Skin epidermis (tissue), 12 donors: ENCODE results near the gene CNTRL.
"Not testable (repeated sequence)": the region's sequence is repeated elsewhere in the genome, so short reads cannot be mapped to it uniquely, and the experiment has no call there.

ENCODE experiments used
- H3K27ac ChIP-seq, 21 experiments: fragments of 200-600 bp; sonication (generic) in 11 of 21; one replicate each; pipeline ENCODE4 v1.5.0; 2020; ENCODE audit warnings: mild to moderate bottlenecking in 3 of 21, inconsistent platforms in 2 of 21, moderate library complexity in 2 of 21
- H3K4me3 ChIP-seq, 7 experiments: fragments of 200-600 bp; sonication (generic) in 2 of 7; one replicate each; pipeline ENCODE4 v1.5.0; 2020; ENCODE audit warnings: inconsistent platforms in 2 of 7, mild to moderate bottlenecking in 2 of 7, moderate library complexity in 1 of 7

CNTRL gene

DNA sequence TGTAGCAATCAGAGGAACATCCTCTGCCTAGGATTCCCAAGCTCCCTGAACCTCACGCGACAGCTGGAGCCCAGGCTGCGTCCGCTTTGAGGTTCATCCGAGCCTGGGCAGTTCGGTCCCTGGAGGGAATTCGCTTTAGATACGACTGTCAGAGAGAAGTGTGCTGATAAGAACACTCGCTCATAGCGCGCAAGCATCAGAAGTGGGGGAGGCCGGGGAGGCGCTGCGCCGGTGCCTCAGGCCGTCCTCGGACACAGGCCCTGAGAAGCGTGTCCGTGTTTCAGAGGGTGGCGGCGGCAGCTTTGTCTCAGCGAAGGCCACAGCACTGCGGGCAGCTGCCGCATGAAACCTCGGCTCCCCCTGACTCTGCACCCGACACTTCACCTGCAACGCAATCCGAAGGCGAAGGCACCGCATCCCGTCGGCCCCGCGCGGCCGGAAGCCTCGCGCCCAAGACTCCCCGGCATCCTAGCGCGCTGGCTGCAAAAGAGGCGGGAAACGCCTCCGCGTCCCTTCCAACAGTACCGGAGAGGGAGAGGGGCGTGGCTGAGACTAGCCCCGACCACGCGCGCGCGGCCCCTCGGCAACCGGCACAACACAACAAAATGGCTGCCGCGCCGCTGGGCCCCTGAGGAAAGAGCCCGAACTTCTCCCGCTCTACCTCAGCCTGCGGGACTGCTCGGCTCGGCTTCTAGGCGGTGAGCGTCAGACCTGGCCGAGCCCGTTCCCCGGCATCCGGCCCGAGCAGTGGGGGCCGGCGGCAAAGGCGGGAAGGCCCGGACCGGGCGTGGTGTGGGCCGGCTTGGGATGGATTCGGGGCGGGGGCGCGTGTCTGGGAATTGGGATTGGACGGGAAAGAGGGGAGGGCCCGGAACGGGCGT lies at the start of gene CNTRL:
Gene CNTRL (plus strand): TSS at position 586 of the 881 bp plus-strand sequence. CDS start 13,372 bp downstream, outside the sequence.
- peak within 1 kb of the TSS; percentile 63 to 95 (median 90) for H3K27ac ChIP-seq
- H3K4me3 ChIP-seq: peak within 1 kb of the TSS; percentile 53 to 89 (median 74)

GRCh38 chr9:121026260-121026691 lies 48.5 kb upstream of the CNTRL start:
- H3K27ac ChIP-seq: no peak overlapping the region
- no peak overlapping the region for H3K4me3 ChIP-seq

- H3K4me3 ChIP-seq: no peak overlapping the region
- no peak overlapping the region for H3K27ac ChIP-seq
These were observed 48.0 kb upstream of the CNTRL start for GRCh38 chr9:121026768-121027167.

DNA sequence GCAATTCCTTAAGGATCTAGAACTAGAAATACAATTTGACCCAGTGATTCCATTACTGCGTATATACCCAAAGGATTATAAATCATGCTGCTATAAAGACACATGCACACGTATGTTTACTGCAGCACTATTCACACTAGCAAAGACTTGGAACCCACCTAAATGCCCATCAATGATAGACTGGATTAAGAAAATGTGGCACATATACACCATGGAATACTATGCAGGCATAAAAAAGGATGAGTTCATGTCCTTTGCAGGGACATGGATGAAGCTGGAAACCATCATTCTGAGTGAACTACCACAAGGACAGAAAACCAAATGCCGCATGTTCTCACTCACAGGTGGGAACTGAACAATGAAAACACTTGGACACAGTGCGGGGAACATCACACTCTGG lies 46.5 kb upstream of the CNTRL start:
- H3K4me3 ChIP-seq, H3K27ac ChIP-seq: not testable (repeated sequence)

DNA sequence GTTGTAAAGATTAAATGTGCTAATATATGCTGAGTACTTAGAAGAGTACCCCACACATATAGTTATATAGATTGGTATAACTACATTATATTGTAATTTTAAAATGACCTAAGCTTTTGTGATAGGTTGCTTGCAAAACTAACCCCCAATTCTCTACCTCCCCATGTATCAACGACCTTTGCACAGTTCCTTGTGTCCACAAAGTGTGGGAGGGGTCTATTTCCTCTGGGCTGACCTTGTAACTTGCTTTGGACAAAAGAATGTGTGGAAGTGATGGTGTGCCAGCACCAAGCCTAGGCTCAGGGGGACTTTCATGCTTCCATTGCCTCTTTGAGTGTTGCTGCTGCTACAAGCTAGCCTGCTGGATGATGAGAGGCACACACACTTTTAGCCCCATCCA lies 45.3 kb upstream of the CNTRL start:
- H3K27ac ChIP-seq: no peak overlapping the region
- no peak overlapping the region for H3K4me3 ChIP-seq

DNA sequence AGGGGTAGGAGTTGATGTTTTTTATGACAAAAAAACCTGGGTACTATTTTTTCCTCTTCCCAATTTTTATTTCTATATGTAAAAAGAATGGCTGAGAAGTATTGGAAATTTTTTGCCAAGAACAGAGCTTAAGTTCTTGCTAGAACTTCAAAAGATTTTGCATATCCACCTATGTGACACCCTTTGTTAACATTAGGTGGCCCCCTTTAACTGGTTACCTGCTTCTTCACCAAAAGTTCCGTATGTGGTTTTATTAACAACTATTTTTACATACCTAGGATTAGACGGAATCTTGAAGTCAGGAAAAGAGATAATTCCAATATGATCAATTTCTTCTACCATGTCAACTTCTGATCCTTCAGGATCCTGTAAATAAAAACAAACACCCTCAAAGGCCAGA lies 40.2 kb upstream of the CNTRL start:
- no peak overlapping the region for H3K27ac ChIP-seq
- H3K4me3 ChIP-seq: no peak overlapping the region

- H3K4me3 ChIP-seq, H3K27ac ChIP-seq: not testable (repeated sequence)
These were observed 39.0 kb upstream of the CNTRL start for GRCh38 chr9:121035717-121036116.

GRCh38 chr9:121038362-121038761 lies 36.4 kb upstream of the CNTRL start:
- no peak overlapping the region for H3K27ac ChIP-seq

GRCh38 chr9:121038804-121039203 lies 36.0 kb upstream of the CNTRL start:
- Histone ChIP-seq H3K4me3 (no peak overlapping the region), H3K27ac (peak overlapping the region in 1 of 21 experiments; percentile 18)

More at GRCh38 chr9:121038362-121038761, 36.4 kb upstream of the CNTRL start:
- no peak overlapping the region for H3K4me3 ChIP-seq

GRCh38 chr9:121048175-121048574 lies 26.6 kb upstream of the CNTRL start:
- Histone ChIP-seq H3K4me3 (no peak overlapping the region), H3K27ac (no peak overlapping the region)

- Histone ChIP-seq H3K4me3 (no peak overlapping the region), H3K27ac (no peak overlapping the region)
These were observed 26.1 kb upstream of the CNTRL start for GRCh38 chr9:121048618-121049017.

DNA sequence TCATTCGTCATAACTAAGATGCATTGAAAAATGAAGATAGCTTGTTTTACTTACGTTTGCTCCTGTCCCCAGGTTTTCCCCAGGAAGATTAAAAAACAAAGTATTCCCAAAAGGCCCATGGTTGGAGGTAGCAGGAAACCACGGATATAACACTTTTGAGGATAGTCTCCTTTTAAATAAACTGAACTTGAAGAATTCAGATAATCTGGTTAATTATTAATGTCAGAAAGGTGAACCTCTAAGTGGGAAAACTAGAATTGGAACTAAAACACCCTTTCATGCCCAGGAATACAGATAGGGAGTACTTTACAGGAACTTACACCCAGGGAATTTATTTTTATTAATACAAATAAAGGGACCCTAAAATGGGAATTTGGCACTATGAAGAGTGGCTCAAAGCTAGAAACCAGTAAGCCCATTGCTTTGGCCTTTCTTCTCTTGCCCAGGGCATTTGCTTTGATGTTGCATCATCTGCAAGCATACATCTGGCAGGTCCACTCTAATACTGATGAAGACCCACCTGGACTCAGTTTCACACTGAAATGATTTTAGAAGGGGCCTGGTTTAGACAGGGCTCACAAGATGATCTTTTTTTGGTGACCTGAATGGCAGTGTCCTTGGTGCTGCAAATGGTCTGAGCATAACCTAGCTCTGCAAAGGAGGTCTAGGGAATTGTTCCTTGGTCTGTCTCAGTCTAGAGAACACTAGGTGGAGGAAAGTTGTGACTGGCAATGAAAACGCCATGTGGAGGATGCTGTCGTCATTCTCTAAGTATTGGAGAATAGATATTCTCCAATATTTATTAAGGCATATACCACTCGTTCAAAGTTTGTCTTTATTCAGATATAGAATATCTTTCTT lies 24.4 kb upstream of the CNTRL start, which contains the start of gene C5:
Gene C5 (minus strand): TSS at position 148 of the 861 bp plus-strand sequence. CDS start 29 bp downstream, at position 119.
- Histone ChIP-seq H3K4me3 (no peak within 1 kb of the TSS), H3K27ac (no peak within 1 kb of the TSS)

DNA sequence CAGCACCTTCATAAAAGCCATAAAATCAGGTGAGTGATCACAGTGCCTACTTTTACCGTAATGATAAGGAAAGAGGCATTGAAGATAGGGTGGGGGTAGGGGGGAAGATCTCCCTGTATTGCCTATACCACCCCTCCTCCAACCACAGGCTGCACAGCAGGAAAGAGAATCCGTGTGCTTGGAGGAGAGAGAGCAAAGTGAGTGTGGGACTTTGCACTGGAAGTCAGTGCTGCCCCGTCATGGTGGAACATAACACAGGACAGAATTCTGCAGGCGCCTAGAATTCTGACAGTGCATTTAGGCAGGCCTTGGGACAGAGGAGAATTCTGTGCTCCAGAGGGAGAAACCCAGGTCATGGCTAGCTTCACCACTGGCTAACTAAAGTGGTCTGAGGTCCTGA lies 21.2 kb upstream of the CNTRL start:
- Histone ChIP-seq H3K27ac (no peak overlapping the region), H3K4me3 (no peak overlapping the region)

GRCh38 chr9:121055642-121056143 lies 19.1 kb upstream of the CNTRL start:
- no peak overlapping the region for H3K27ac ChIP-seq
- no peak overlapping the region for H3K4me3 ChIP-seq

DNA sequence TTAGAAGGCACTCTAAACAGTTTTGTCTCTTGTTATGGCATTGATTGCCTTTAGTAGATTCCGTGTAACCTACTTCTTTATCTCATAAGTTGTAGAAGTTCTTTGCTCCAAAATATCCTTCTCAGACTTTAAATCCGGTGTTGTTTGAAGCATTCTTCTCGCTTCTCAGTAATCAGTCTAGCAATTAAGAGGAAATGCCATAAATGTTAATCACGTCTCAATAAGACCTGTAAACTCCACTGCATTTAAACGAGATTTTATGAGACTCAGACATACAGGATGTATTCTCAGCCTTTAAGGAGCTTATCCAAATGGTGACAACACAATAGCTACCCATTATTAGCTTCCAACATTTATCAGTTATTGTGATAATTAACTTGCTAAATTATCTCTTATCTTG lies 16.9 kb upstream of the CNTRL start:
- Histone ChIP-seq H3K4me3 (no peak overlapping the region), H3K27ac (no peak overlapping the region)

DNA sequence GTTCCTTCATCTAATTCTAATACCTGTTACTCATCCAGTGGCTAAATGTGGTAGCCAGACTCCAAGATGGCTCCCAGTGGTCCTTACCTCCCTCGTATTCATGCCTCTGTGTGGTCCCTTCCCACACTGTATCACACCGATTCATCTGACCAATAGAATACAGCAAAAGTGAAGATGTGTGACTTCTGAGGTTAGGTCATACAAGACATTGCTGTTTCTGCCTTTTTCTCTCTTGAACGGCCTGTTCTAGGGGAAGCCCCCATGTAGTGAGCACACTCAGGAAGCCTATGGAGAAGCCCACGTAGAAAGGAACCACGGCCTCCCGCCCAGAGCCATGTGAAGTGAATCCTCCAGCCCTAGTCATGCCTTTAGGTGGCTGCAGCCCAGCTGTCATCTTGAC lies 15.2 kb upstream of the CNTRL start:
- H3K4me3 ChIP-seq: no peak overlapping the region
- H3K27ac ChIP-seq: no peak overlapping the region

- H3K27ac ChIP-seq: no peak overlapping the region
- no peak overlapping the region for H3K4me3 ChIP-seq
These were observed 14.6 kb upstream of the CNTRL start for GRCh38 chr9:121059998-121060636.

DNA sequence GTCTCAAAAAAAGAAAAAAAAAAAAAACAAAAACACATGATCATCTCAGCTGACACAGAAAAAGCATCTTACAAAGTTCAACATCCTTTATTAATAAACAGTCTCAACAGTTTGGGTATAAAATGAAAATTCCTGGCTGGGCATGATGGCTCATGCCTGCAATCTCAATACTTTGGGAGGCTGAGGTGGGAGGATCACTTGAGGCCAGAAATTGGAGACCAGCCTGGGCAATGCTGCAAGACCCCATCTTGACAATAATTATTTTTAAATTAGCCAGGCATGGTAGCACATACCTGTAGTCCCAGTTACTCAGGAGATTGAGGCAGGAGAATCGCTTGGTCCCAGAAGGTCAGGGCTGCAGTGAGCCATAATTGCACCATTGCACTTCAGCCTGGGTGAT lies 7.9 kb upstream of the CNTRL start:
- Histone ChIP-seq H3K4me3 (no peak overlapping the region), H3K27ac (no peak overlapping the region)

- no peak overlapping the region for H3K27ac ChIP-seq
- no peak overlapping the region for H3K4me3 ChIP-seq
These were observed 7.1 kb upstream of the CNTRL start for GRCh38 chr9:121067640-121068039.

DNA sequence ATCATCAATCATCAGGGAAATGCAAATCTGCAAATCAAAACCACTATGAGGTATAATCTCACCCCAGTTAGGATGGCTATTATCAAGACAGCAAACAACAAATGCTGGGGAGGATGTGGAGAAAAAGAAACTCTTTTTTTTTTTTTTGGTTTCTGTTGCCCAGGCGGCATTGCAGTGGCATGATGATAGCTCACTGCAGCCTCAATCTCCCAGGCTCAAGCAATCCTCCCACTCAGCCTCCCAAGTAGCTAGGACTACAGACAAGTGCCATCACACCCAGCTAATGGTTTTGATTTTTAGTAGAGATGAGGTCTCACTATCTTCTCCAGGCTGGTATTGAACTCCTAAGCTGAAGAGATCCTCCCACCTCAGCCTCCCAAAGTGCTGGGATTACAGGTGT lies 5.4 kb upstream of the CNTRL start:
- no peak overlapping the region for H3K4me3 ChIP-seq
- H3K27ac ChIP-seq: no peak overlapping the region
